Tibial nerve (tissue), 3 donors: ENCODE results near the gene CRYZL1.

Experiments
- POLR2A ChIP-seq, 2 donors: fragments of 450-650 bp; IDR thresholded peaks; one replicate each; pipeline ENCODE4 v1.6.1; 2017; ENCODE audit warnings: antibody characterized with exemption in 2 of 2, mild to moderate bottlenecking in 2 of 2, moderate library complexity in 2 of 2
- TF ChIP-seq, protein P1 (sequence below), 5 experiments: fragments of 200-600 bp in 3 of 5; fragments of 450-650 bp in 2 of 5; sonication (generic) in 3 of 5; IDR thresholded peaks; one replicate each; pipeline ENCODE4 v1.5.1; 2016 to 2019; ENCODE audit warnings: antibody characterized with exemption in 5 of 5, mild to moderate bottlenecking in 3 of 5, moderate library complexity in 2 of 5

DNA sequence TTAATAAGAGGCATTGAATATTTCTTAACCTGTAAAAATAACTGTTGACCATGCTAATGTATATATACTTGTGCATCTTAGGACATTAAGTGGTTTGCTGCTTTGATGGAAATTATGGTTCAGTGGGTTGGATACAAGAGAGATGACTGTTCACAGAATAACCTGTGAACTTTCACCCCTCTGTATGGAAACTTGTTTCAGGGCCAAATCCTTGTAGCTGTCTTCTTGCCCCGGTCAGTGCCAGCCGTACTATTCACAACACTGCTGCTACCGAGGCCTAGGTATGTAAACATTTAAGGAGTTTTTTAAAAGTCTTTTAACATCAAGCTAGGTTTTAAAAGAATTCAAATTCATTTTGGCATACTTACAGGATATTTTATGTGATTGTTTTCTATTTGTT is 69.2 kb downstream of the CRYZL1 start:
- TF ChIP-seq, protein P1, sequence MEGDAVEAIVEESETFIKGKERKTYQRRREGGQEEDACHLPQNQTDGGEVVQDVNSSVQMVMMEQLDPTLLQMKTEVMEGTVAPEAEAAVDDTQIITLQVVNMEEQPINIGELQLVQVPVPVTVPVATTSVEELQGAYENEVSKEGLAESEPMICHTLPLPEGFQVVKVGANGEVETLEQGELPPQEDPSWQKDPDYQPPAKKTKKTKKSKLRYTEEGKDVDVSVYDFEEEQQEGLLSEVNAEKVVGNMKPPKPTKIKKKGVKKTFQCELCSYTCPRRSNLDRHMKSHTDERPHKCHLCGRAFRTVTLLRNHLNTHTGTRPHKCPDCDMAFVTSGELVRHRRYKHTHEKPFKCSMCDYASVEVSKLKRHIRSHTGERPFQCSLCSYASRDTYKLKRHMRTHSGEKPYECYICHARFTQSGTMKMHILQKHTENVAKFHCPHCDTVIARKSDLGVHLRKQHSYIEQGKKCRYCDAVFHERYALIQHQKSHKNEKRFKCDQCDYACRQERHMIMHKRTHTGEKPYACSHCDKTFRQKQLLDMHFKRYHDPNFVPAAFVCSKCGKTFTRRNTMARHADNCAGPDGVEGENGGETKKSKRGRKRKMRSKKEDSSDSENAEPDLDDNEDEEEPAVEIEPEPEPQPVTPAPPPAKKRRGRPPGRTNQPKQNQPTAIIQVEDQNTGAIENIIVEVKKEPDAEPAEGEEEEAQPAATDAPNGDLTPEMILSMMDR (IDR thresholded peaks at IDR 0.05), result no peak
- TF ChIP-seq POLR2A (IDR thresholded peaks at IDR 0.05), result no peak
